ENCODE results near the gene TWSG1.
"Not testable (repeated sequence)": the region's sequence is repeated elsewhere in the genome, so short reads cannot be mapped to it uniquely, and the experiment has no call there.

The TWSG1 gene

GRCh38 chr18:9428862-9429661, 94.5 kb downstream of the TWSG1 start:
- no peak for DNase-seq

- no peak for DNase-seq
Observed at GRCh38 chr18:9429662-9429993, 95.1 kb downstream of the TWSG1 start.

GRCh38 chr18:9430315-9430714, 95.7 kb downstream of the TWSG1 start:
- DNase-seq = not testable (repeated sequence)

- DNase-seq = no peak
Observed at GRCh38 chr18:9431296-9431695, 96.7 kb downstream of the TWSG1 start.

GRCh38 chr18:9433122-9433521, 98.5 kb downstream of the TWSG1 start:
- not testable (repeated sequence) for DNase-seq

GRCh38 chr18:9433671-9434121, 99.1 kb downstream of the TWSG1 start:
- DNase-seq = no peak

GRCh38 chr18:9434122-9434701, 99.6 kb downstream of the TWSG1 start:
- no peak for DNase-seq

- no peak for DNase-seq
Observed at GRCh38 chr18:9435041-9435440, 100.5 kb downstream of the TWSG1 start.

GRCh38 chr18:9436206-9436929, 101.8 kb downstream of the TWSG1 start:
- no peak for DNase-seq

- no peak for DNase-seq
Observed at GRCh38 chr18:9437021-9437437, 102.5 kb downstream of the TWSG1 start.

- no peak for DNase-seq
Observed at GRCh38 chr18:9437672-9438071, 103.1 kb downstream of the TWSG1 start.

GRCh38 chr18:9441061-9441460, 106.5 kb downstream of the TWSG1 start:
- DNase-seq = no peak

- no peak for DNase-seq
Observed at GRCh38 chr18:9444549-9444948, 110.0 kb downstream of the TWSG1 start.

GRCh38 chr18:9446839-9447238, 112.3 kb downstream of the TWSG1 start:
- DNase-seq = no peak

- no peak for DNase-seq
Observed at GRCh38 chr18:9447334-9447733, 112.8 kb downstream of the TWSG1 start.

GRCh38 chr18:9449600-9450414, 115.2 kb downstream of the TWSG1 start:
- DNase-seq = no peak

- not testable (repeated sequence) for DNase-seq
Observed at GRCh38 chr18:9450920-9451319, 116.3 kb downstream of the TWSG1 start.

All from T-helper 2 cell (primary cell).